Erythroblast (primary cell): Measurements from ENCODE around the gene PTPRU.

Experiments used
- GATA1 ChIP-seq: IDR thresholded peaks from 2 replicates; pipeline ENCODE4 v1.6.1; 2011; ENCODE audit warnings: low read depth, mild to moderate bottlenecking, control low read depth, low read length, moderate library complexity
- POLR2A ChIP-seq: IDR thresholded peaks from 2 replicates; pipeline ENCODE4 v1.6.1; 2011; ENCODE audit warnings: mild to moderate bottlenecking, low read length

DNA sequence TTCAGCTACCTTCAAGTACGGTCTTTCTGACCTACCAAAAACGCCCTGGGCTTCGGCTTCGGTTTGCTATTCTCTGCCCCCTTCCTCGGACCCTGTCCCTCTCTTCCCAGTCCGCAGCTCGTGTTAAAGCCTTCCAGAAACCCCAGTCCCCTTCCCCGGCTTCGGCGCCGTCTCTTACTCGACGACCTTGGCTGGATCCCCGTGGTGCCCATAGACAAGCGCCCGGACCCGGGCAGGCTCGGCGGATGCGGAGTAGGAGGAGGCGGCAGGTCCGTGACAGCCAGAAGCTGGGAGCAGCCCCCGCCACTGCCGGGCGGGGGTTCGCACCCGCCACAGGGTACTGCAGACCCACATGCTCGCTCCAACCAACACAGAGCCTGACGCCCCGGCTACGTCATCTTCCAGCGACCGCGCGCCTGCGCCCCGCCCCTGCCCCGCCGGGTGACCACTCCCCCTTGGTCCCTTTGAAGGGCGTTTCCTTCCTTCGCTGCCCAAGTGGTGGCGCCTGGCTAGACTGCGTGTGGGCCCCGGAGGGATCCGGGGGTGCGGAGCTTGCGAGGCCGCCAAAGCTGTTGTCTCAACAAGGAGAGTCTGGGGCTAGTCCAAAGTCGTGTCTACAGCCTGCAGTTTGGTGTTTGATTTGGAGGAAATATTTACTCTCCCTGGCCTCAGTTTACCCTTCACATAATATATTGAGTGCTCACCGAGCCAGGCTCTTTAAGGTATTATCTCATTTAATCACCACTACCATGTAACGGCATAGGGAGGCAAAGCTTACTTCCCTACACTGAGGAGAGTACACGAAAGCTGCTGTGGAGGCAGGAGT lies 5.6 kb upstream of the PTPRU start, which contains the start of gene MECR:
- peak; percentile 79 for TF ChIP-seq POLR2A
- TF ChIP-seq GATA1 = no peak
